Esophagus muscularis mucosa (tissue), 4 donors: ENCODE measurements around the gene VAV1.

Experiments used
- CTCF ChIP-seq, 3 experiments: fragments of 200-600 bp in 2 of 3; fragments of 450-650 bp in 1 of 3; sonication (generic) in 2 of 3; IDR thresholded peaks; one replicate each; pipeline ENCODE4 v1.5.1; 2017 to 2019; ENCODE audit warnings: antibody characterized with exemption in 3 of 3, mild to moderate bottlenecking in 2 of 3, moderate library complexity in 1 of 3
- EP300 ChIP-seq: sonication (generic); formaldehyde crosslinking; IDR thresholded peaks from one replicate; pipeline ENCODE4 v1.6.1; 2017; ENCODE audit warnings: antibody characterized with exemption
- POLR2A ChIP-seq: fragments of 450-650 bp; IDR thresholded peaks from one replicate; pipeline ENCODE4 v1.6.1; 2017; ENCODE audit warnings: antibody characterized with exemption, moderate library complexity, mild to moderate bottlenecking, low read depth
- POLR2AphosphoS5 ChIP-seq, 2 donors: sonication (generic); formaldehyde crosslinking; IDR thresholded peaks; one replicate each; pipeline ENCODE4 v1.6.1; 2017; ENCODE audit warnings: antibody characterized with exemption in 2 of 2

GRCh38 chr19:6812612-6813011, 40.1 kb downstream of the VAV1 start:
- TF ChIP-seq CTCF (IDR thresholded peaks at IDR 0.05) (no peak), POLR2AphosphoS5 (IDR thresholded peaks at IDR 0.05) (no peak), POLR2A (no peak), EP300 (no peak)
